Endothelial cell of umbilical vein (primary cell): ENCODE data around the gene ACO2. TPM values are rescaled to one million over a fixed set of nuclear protein-coding genes. Genes with fewer than 3 reads are reported as not detected.

Source experiments
- BruUV-seq: library from RNA; stranded (reverse); fragments of 400-500 nt; replicated peaks from 2 replicates; lab custom pipeline; 2021; lab: Mats Ljungman, UMichigan
- CTCF ChIA-PET: fragments of 300-600, 350-600 bp; sonication (Branson Sonifier 250); formaldehyde crosslinking; loops from one replicate; lab custom pipeline; 2021; ENCODE audit warnings: antibody characterized with exemption, inconsistent platforms; lab: Charles Lee
- POLR2A ChIA-PET: fragments of 300-600, 350-600 bp; sonication (Branson Sonifier 250); formaldehyde crosslinking; loops from one replicate; lab custom pipeline; 2021; ENCODE audit warnings: antibody characterized with exemption, inconsistent platforms; lab: Charles Lee
- DNase-seq: peaks from one replicate; pipeline ENCODE4 v3.0.0-alpha.2; 2011; ENCODE audit warnings: low read depth, low spot score
- FAIRE-seq: peaks from 2 replicates; lab custom pipeline; 2011; peaks lifted over from hg19 to GRCh38; lab: Jason Lieb, UNC
- H2AFZ ChIP-seq: 2 replicates; pipeline ENCODE4 v1.6.0; 2012; ENCODE audit warnings: low read depth, low read length, control low read depth, inconsistent platforms
- H3K27ac ChIP-seq: 2 replicates; pipeline ENCODE4 v1.5.1; 2011; ENCODE audit warnings: low read depth, mild to moderate bottlenecking, control low read depth, low read length, moderate library complexity; ENCODE audit not compliant: insufficient read depth
- H3K27me3 ChIP-seq, 2 experiments: 2 replicates each; pipeline versions ENCODE4 v1.6.0 to v1.6.1; 2011; ENCODE audit warnings: low read length in 2 of 2, mixed read lengths in 1 of 2; ENCODE audit not compliant: control insufficient read depth in 2 of 2, insufficient read depth in 2 of 2
- H3K36me3 ChIP-seq, 2 experiments: 2 replicates in 1 of 2; 3 replicates in 1 of 2; pipeline ENCODE4 v1.5.1; 2011; ENCODE audit warnings: low read length in 2 of 2, mild to moderate bottlenecking in 1 of 2, moderate library complexity in 1 of 2; ENCODE audit not compliant: control insufficient read depth in 2 of 2, insufficient read depth in 2 of 2; ENCODE audit errors: extremely low read depth in 1 of 2
- H3K4me1 ChIP-seq: 3 replicates; pipeline ENCODE4 v1.5.1; 2011; ENCODE audit warnings: mild to moderate bottlenecking, low read length; ENCODE audit not compliant: control insufficient read depth, insufficient read depth; ENCODE audit errors: extremely low read depth
- H3K4me2 ChIP-seq: 2 replicates; pipeline ENCODE4 v1.6.1; 2011; ENCODE audit warnings: low read length, control low read depth, mixed read lengths; ENCODE audit not compliant: insufficient read depth
- H3K4me3 ChIP-seq, 3 experiments: fragments of 200-600 bp in 1 of 3; sonication (generic), shearing (Covaris generic) in 1 of 3; replicated peaks in 1 of 3; 2 replicates each; pipeline ENCODE4 v1.5.1; 2011 to 2016; ENCODE audit warnings: control low read depth in 3 of 3, low read length in 3 of 3, mild to moderate bottlenecking in 2 of 3, inconsistent platforms in 1 of 3, low read depth in 1 of 3, moderate library complexity in 1 of 3; ENCODE audit not compliant: insufficient read depth in 1 of 3
- H3K79me2 ChIP-seq: 2 replicates; pipeline ENCODE4 v1.6.0; 2012; ENCODE audit warnings: low read length, inconsistent platforms; ENCODE audit not compliant: control insufficient read depth, insufficient read depth
- H3K9ac ChIP-seq: replicated peaks from 2 replicates; pipeline ENCODE3; 2011; ENCODE audit warnings: low read length, control low read depth; ENCODE audit not compliant: insufficient read depth; ENCODE audit errors: extremely low read depth
- H3K9me1 ChIP-seq: replicated peaks from 3 replicates; pipeline ENCODE4 v1.6.0; 2011; ENCODE audit warnings: mild to moderate bottlenecking, low read length; ENCODE audit not compliant: control insufficient read depth, insufficient read depth; ENCODE audit errors: extremely low read depth
- H3K9me3 ChIP-seq: replicated peaks from 2 replicates; pipeline ENCODE4 v1.5.1; 2012; ENCODE audit warnings: low read length, inconsistent platforms; ENCODE audit not compliant: control insufficient read depth, insufficient read depth
- H4K20me1 ChIP-seq: replicated peaks from 2 replicates; pipeline ENCODE3; 2011; ENCODE audit warnings: mild to moderate bottlenecking, low read length; ENCODE audit not compliant: control insufficient read depth, insufficient read depth; ENCODE audit errors: extremely low read depth
- CTCF ChIP-seq, 2 donors: IDR thresholded peaks; 1 replicate in 1 of 2; 2 replicates in 1 of 2; pipeline ENCODE4 v1.5.1; 2011; ENCODE audit warnings: low read length in 2 of 2, mild to moderate bottlenecking in 2 of 2, moderate library complexity in 2 of 2, control low read depth in 1 of 2, inconsistent platforms in 1 of 2, low read depth in 1 of 2; ENCODE audit not compliant: insufficient read depth in 1 of 2; ENCODE audit errors: extremely low read depth in 1 of 2
- EZH2 ChIP-seq: IDR thresholded peaks from 2 replicates; pipeline ENCODE4 v1.6.1; 2012; ENCODE audit warnings: borderline replicate concordance, low read depth, mild to moderate bottlenecking, moderate library complexity, low read length, inconsistent platforms; ENCODE audit not compliant: severe bottlenecking
- FOS ChIP-seq: IDR thresholded peaks from 2 replicates; pipeline ENCODE4 v1.6.1; 2011; ENCODE audit warnings: mild to moderate bottlenecking, low read length, moderate library complexity, borderline replicate concordance; ENCODE audit not compliant: insufficient read depth
- GATA2 ChIP-seq: IDR thresholded peaks from 2 replicates; pipeline ENCODE4 v1.7.0; 2011; ENCODE audit warnings: low read depth, mild to moderate bottlenecking, moderate library complexity, mixed read lengths, low read length; ENCODE audit not compliant: insufficient read length, insufficient read depth
- JUN ChIP-seq: IDR thresholded peaks from 2 replicates; pipeline ENCODE4 v1.6.1; 2011; ENCODE audit warnings: borderline replicate concordance, low read depth; ENCODE audit not compliant: insufficient read length, insufficient read depth
- MYC ChIP-seq: IDR thresholded peaks from one replicate; pipeline ENCODE4 v1.6.1; 2011; ENCODE audit warnings: mild to moderate bottlenecking, low read depth, low read length
- POLR2A ChIP-seq: IDR thresholded peaks from 2 replicates; pipeline ENCODE4 v1.6.1; 2012; ENCODE audit warnings: low read depth, mild to moderate bottlenecking, control low read depth, low read length
- POLR2AphosphoS5 ChIP-seq: IDR thresholded peaks from 2 replicates; pipeline ENCODE4 v1.6.1; 2012; ENCODE audit warnings: low read depth, mild to moderate bottlenecking, control low read depth, low read length, moderate library complexity; ENCODE audit not compliant: insufficient read depth
- dilution Hi-C: fragments of 300-500 bp; cut with MboI; formaldehyde crosslinking; loops from one replicate; pipeline ENCODE4 v1.15.0; 2019; ENCODE audit warnings: low sequenced_read_pairs; ENCODE audit not compliant: extremely low pct_ligation_motif_present
- intact Hi-C: fragments of 100-400 bp; cut with micrococcal nuclease; formaldehyde crosslinking; loops from one replicate; pipeline ENCODE4 v1.10.0; 2022
- polyA plus RNA-seq, 4 experiments: library from polyadenylated mRNA; depleted of rRNA in 3 of 4; stranded (reverse) in 3 of 4; unstranded in 1 of 4; fragments of >200 nt; gene quantifications; 2 replicates each; pipeline versions ENCODE4 v1.2.1 to v1.2.3, GENCODE V29; 2011 to 2012; ENCODE audit warnings: missing spikeins in 1 of 4
- total RNA-seq: library from RNA; stranded (reverse); gene quantifications from 2 replicates; pipeline ENCODE4 v1.2.3, GENCODE V29; 2021
- TF ChIP-seq, protein P1 (sequence below): IDR thresholded peaks from 2 replicates; pipeline ENCODE4 v1.6.1; 2011; ENCODE audit not compliant: insufficient read depth, insufficient read length

The ACO2 gene
- total and polyA plus RNA-seq, 2 donors (not counting 3 experiments of a cell fraction or from before 2014, with no cell fraction given) = 63.8 to 79.7 TPM

DNA sequence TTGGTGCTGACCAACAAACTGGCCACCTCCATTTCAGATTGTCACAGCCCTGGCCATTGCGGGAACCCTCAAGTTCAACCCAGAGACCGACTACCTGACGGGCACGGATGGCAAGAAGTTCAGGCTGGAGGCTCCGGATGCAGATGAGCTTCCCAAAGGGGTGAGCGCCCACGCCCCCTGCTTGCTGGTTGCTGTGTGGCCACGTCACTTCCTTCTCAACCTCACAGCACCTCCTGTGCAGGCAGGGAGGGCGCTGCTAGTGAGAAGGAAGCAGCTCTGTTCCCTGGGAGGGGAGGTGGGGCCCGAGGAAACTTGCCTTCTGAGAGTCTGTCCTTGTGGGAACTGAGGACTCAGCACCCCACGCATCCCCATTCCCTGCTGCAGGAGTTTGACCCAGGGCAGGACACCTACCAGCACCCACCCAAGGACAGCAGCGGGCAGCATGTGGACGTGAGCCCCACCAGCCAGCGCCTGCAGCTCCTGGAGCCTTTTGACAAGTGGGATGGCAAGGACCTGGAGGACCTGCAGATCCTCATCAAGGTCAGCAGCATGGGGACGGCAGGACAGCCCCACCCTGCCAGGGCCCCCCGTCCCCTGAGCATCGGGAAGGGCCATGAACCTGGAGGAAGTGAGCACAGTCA, 56.0 kb downstream of the ACO2 start:
- dilution Hi-C loops = no loop called here
- Histone ChIP-seq H3K9ac (no peak overlapping the region), H3K9me1 (no peaks in the 10 kb centered on the region), H3K4me1 (no peaks in the 10 kb centered on the region), H3K79me2 (no peaks in the 10 kb centered on the region), H3K27ac (no peak overlapping the region), H3K4me2 (no peak overlapping the region), H3K9me3 (no peaks in the 10 kb centered on the region), H4K20me1 (no peaks in the 10 kb centered on the region), H3K36me3 (peaks cover 0 to 35% of the 10 kb centered on the region in 2 experiments), H3K27me3 (no peaks in the 10 kb centered on the region), H3K4me3 (no peak overlapping the region), H2AFZ (no peak overlapping the region)
- TF ChIP-seq JUN (no peak), EZH2 (no peak), CTCF (IDR thresholded peaks at IDR 0.05; ENCODE audit: extremely low read depth in 1 of 2, insufficient read depth in 1 of 2, low read depth in 1 of 2, low read length in 2 of 2) (no peak), FOS (no peak), MYC (no peak), POLR2AphosphoS5 (no peak), GATA2 (no peak), POLR2A (no peak)
- TF ChIP-seq, protein P1, sequence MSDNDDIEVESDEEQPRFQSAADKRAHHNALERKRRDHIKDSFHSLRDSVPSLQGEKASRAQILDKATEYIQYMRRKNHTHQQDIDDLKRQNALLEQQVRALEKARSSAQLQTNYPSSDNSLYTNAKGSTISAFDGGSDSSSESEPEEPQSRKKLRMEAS = no peak
- DNase-seq (no peak), FAIRE-seq (no peak)
- ChIA-PET CTCF (interaction anchor here (4.5 kb wide), 1 partner anchor 122 kb away, joined by 124 read pairs; no protein-coding TSS in a partner anchor), POLR2A (no interaction called here)
- intact Hi-C loops = no loop called here
- BruUV-seq = no TSS peak
